Type B pancreatic cell (in vitro differentiated cells): ENCODE results near the gene MYO18A. TPM values are rescaled to one million over a fixed set of nuclear protein-coding genes. Genes with fewer than 3 reads are reported as not detected.
A peak's percentile ranks its signal among the peaks of the same experiment; 100 is the strongest.
"Not testable (repeated sequence)": the region's sequence is repeated elsewhere in the genome, so short reads cannot be mapped to it uniquely, and the experiment has no call there.

Experiments
- DNase-seq: peaks from one replicate; pipeline ENCODE4 v3.0.0; 2021; ENCODE audit warnings: mixed read lengths; ENCODE audit not compliant: unreplicated experiment; ENCODE audit errors: extremely low spot score
- H3K27ac Mint-ChIP-seq: 2 replicates; pipeline ENCODE4 v1.8.0; 2021; ENCODE audit warnings: mild to moderate bottlenecking, mixed read lengths
- H3K27me3 Mint-ChIP-seq: 2 replicates; pipeline ENCODE4 v1.8.0; 2021; ENCODE audit warnings: mixed read lengths
- H3K36me3 Mint-ChIP-seq: 2 replicates; pipeline ENCODE4 v1.8.0; 2021; ENCODE audit warnings: mixed read lengths
- H3K4me1 Mint-ChIP-seq: one replicate; pipeline ENCODE4 v1.8.0; 2021; ENCODE audit warnings: mixed read lengths; ENCODE audit not compliant: unreplicated experiment
- H3K4me3 Mint-ChIP-seq: 2 replicates; pipeline ENCODE4 v1.8.0; 2021; ENCODE audit warnings: mild to moderate bottlenecking, mixed read lengths
- H3K9me3 Mint-ChIP-seq: 2 replicates; pipeline ENCODE4 v1.8.0; 2021; ENCODE audit warnings: mixed read lengths
- total RNA-seq: library from RNA; stranded (reverse); gene quantifications from 2 replicates; pipeline ENCODE4 v1.2.1, GENCODE V29; 2021; ENCODE audit warnings: low replicate concordance
- TF ChIP-seq, protein P1 (sequence below): fragments of 200-600 bp; sonication (generic); conservative IDR thresholded peaks from 2 replicates; pipeline ENCODE4 v1.5.0; 2021; ENCODE audit warnings: antibody characterized with exemption, mild to moderate bottlenecking

MYO18A gene
- total RNA-seq, 1 donor from 2014 or later, result 46.6 TPM

DNA sequence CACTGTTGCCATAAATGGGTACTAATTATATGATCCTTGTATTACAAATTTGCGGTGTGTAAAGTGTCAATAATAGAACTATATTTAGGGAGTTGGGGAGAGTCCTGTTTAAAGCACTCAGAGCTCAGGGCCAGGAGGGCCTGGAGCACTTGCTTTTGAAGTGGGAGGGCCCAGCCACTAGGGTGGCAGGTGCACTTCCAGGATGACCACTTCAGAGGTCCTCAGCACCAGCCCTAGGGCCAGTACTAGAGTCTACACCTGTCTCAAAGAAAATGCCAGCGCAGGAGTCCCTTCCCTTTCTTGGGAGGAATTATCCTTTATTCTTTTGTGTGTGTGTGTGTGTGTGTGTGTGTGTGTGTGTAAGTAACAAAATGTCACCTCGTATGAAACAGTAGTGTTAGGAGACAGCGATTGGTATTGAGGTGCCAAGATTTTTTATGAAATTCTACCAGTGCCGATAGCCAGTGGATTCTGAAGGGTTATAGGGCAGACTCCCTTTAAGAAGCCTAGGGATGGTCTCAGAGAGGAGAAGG, 31.9 kb downstream of the MYO18A start:
- peak overlapping the region; percentile 71 for H3K27ac Mint-ChIP-seq
- TF ChIP-seq, protein P1, sequence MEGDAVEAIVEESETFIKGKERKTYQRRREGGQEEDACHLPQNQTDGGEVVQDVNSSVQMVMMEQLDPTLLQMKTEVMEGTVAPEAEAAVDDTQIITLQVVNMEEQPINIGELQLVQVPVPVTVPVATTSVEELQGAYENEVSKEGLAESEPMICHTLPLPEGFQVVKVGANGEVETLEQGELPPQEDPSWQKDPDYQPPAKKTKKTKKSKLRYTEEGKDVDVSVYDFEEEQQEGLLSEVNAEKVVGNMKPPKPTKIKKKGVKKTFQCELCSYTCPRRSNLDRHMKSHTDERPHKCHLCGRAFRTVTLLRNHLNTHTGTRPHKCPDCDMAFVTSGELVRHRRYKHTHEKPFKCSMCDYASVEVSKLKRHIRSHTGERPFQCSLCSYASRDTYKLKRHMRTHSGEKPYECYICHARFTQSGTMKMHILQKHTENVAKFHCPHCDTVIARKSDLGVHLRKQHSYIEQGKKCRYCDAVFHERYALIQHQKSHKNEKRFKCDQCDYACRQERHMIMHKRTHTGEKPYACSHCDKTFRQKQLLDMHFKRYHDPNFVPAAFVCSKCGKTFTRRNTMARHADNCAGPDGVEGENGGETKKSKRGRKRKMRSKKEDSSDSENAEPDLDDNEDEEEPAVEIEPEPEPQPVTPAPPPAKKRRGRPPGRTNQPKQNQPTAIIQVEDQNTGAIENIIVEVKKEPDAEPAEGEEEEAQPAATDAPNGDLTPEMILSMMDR, result no peak

GRCh38 chr17:29147682-29148081, 32.5 kb downstream of the MYO18A start:
- TF ChIP-seq, protein P1, result no peak
- Mint-ChIP-seq H3K36me3 (peaks cover 4% of the 10 kb centered on the region), H3K27ac (no peak overlapping the region), H3K27me3 (no peaks in the 10 kb centered on the region), H3K4me1 (peaks cover 42% of the 10 kb centered on the region), H3K9me3 (no peaks in the 10 kb centered on the region), H3K4me3 (peak overlapping the region; percentile 35)
- no peak for DNase-seq

More for the DNA sequence above, 31.9 kb downstream of the MYO18A start:
- DNase-seq, result no peak
- H3K9me3 Mint-ChIP-seq, result no peaks in the 10 kb centered on the region
- H3K36me3 Mint-ChIP-seq, result peaks cover 4% of the 10 kb centered on the region
- H3K4me1 Mint-ChIP-seq, result peaks cover 42% of the 10 kb centered on the region
- no peaks in the 10 kb centered on the region for H3K27me3 Mint-ChIP-seq
- H3K4me3 Mint-ChIP-seq, result peak overlapping the region; percentile 80

GRCh38 chr17:29147228-29147627, 33.0 kb downstream of the MYO18A start:
- not testable (repeated sequence) for H3K27ac Mint-ChIP-seq, H3K36me3 Mint-ChIP-seq, H3K4me3 Mint-ChIP-seq, DNase-seq, H3K27me3 Mint-ChIP-seq, H3K9me3 Mint-ChIP-seq
- H3K4me1 Mint-ChIP-seq, result peaks cover 42% of the 10 kb centered on the region

GRCh38 chr17:29146369-29146972, 33.7 kb downstream of the MYO18A start:
- Mint-ChIP-seq H3K36me3 (peaks cover under 1% of the 10 kb centered on the region), H3K9me3 (no peaks in the 10 kb centered on the region), H3K27me3 (no peaks in the 10 kb centered on the region), H3K4me1 (peaks cover 38% of the 10 kb centered on the region), H3K27ac (no peak overlapping the region), H3K4me3 (no peak overlapping the region)
- no peak for DNase-seq
- TF ChIP-seq, protein P1, result no peak

DNA sequence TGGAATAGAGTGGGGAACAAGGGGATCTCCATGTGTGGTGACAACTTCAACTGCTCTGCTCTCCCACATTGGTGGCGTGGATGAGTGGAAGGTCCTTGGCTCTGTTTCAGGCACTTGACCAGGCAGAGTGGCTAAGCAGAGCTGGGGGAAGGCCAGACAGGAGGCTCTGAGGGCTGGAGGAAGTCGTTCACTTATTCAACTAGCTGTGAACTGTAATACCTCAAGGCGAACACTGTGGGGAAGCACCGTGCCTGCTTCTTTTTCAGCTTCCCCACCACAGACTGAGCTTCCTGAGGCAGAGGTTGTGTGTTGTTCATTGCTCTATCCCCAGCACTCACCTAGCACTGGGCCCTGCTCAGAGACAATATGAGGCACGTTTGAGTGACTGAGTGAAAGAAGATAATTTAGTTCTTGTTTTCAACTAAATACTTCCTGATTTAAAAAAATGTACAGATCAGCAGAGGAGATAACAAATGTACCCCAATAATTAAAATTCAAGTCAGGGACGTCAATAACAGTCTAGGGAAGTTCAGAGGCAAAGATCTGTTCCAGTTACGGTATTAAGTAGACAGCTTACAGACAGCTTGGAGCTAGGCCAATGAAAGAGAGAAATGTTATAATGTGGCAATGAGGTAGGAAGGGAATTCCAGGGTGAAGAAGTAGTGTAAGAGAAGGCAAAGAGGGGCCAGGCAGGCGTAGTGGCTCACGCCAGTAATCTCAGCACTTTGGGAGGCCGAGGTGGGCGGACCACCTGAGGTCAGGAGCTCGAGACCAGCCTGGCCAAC, 34.7 kb downstream of the MYO18A start:
- Mint-ChIP-seq H3K4me3 (no peak overlapping the region), H3K9me3 (no peaks in the 10 kb centered on the region), H3K27ac (peak overlapping the region; percentile 8), H3K36me3 (no peaks in the 10 kb centered on the region), H3K4me1 (peaks cover 41% of the 10 kb centered on the region), H3K27me3 (no peaks in the 10 kb centered on the region)
- no peak for DNase-seq
- TF ChIP-seq, protein P1, result peak; percentile 76

DNA sequence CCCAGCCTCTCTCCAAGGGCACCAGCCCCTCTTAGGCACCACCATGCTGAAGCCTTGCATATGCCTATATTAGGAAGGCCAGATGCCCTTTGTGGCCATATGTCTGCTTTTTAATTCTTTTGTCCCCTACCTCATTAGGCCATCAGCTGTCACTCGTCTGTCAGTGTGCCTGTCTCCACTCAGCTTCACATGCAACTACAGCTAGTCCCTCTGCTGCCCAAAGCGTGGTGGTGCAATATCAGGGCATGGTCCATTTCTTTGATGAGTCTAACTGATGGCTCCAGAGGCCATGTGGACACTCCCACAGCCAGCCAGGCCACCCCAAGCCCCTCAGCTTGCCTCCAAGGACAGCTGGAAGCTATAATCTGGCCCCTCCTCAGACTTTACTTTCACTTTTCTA, 36.3 kb downstream of the MYO18A start:
- Mint-ChIP-seq H3K9me3 (no peaks in the 10 kb centered on the region), H3K36me3 (no peaks in the 10 kb centered on the region), H3K4me3 (no peak overlapping the region), H3K4me1 (peaks cover 48% of the 10 kb centered on the region), H3K27me3 (no peaks in the 10 kb centered on the region), H3K27ac (no peak overlapping the region)
- no peak for DNase-seq
- TF ChIP-seq, protein P1, result peak; percentile 66
